ENCODE results near the gene SDK2.

GRCh38 chr17:73553311-73553710 lies 90.9 kb downstream of the SDK2 start:
- TF ChIP-seq EZH2 (IDR thresholded peaks at IDR 0.05; ENCODE audit: insufficient read depth, low read length) (no peak), CTCF (IDR thresholded peaks at IDR 0.05; ENCODE audit: insufficient read depth, low read depth, low read length) (no peak)
